Measurements from ENCODE around the gene CPA4.
"Not testable (repeated sequence)": the region's sequence is repeated elsewhere in the genome, so short reads cannot be mapped to it uniquely, and the experiment has no call there.

CPA4 gene

DNA sequence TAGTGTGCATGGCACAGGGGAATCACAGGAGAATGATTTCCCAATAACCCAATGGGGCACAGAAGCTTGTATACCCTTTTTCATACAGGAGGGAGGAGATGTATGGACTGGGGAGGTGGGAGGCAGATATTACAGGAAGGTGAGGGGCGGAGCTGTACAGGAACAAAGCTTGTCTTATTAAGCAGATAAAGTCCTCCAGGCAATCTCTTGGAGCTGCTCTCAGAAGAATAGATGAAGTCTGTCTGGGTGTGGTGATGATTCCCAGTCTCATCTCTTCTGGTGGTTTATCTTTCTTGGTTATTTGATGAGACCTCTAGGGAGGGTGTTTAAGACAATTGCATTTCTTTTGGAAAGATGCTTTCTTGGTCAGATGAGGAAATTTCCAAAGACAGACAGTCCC is 26.6 kb downstream of the CPA4 start:
- no peak overlapping the region for H3K27ac ChIP-seq (ENCODE audit: low read depth, low read length)
- H3K9me3 ChIP-seq (ENCODE audit: control insufficient read depth, insufficient read depth, low read length): no peaks in the 10 kb centered on the region
- H3K9me2 ChIP-seq (replicated peaks; ENCODE audit: control insufficient read depth, low read length): no peaks in the 10 kb centered on the region
- H3K79me2 ChIP-seq (ENCODE audit: control insufficient read depth, low read length): no peaks in the 10 kb centered on the region
- H3K36me3 ChIP-seq (ENCODE audit: control insufficient read depth, low read length): no peaks in the 10 kb centered on the region
- H3F3A ChIP-seq (ENCODE audit: control insufficient read depth, insufficient read depth): no peaks in the 10 kb centered on the region
- no peaks in the 10 kb centered on the region for H4K20me1 ChIP-seq (ENCODE audit: control insufficient read depth, insufficient read depth, low read depth, low read length)
- peaks cover 3% of the 10 kb centered on the region; the same call in 1 of the 2 replicates for H3K27me3 ChIP-seq (ENCODE audit: control insufficient read depth, low read length)
- H3K4me3 ChIP-seq (ENCODE audit: low read length): no peak overlapping the region
- TF ChIP-seq EZH2phosphoT487 (IDR thresholded peaks at IDR 0.05; ENCODE audit: borderline replicate concordance, low read length): no peak
- TF ChIP-seq, protein P1, sequence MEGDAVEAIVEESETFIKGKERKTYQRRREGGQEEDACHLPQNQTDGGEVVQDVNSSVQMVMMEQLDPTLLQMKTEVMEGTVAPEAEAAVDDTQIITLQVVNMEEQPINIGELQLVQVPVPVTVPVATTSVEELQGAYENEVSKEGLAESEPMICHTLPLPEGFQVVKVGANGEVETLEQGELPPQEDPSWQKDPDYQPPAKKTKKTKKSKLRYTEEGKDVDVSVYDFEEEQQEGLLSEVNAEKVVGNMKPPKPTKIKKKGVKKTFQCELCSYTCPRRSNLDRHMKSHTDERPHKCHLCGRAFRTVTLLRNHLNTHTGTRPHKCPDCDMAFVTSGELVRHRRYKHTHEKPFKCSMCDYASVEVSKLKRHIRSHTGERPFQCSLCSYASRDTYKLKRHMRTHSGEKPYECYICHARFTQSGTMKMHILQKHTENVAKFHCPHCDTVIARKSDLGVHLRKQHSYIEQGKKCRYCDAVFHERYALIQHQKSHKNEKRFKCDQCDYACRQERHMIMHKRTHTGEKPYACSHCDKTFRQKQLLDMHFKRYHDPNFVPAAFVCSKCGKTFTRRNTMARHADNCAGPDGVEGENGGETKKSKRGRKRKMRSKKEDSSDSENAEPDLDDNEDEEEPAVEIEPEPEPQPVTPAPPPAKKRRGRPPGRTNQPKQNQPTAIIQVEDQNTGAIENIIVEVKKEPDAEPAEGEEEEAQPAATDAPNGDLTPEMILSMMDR (IDR thresholded peaks at IDR 0.05; ENCODE audit: low read depth, low read length, poor library complexity, severe bottlenecking): no peak
- H3K4me2 ChIP-seq (ENCODE audit: low read length): no peak overlapping the region
- H3K4me1 ChIP-seq (ENCODE audit: control insufficient read depth, low read length): no peaks in the 10 kb centered on the region

DNA sequence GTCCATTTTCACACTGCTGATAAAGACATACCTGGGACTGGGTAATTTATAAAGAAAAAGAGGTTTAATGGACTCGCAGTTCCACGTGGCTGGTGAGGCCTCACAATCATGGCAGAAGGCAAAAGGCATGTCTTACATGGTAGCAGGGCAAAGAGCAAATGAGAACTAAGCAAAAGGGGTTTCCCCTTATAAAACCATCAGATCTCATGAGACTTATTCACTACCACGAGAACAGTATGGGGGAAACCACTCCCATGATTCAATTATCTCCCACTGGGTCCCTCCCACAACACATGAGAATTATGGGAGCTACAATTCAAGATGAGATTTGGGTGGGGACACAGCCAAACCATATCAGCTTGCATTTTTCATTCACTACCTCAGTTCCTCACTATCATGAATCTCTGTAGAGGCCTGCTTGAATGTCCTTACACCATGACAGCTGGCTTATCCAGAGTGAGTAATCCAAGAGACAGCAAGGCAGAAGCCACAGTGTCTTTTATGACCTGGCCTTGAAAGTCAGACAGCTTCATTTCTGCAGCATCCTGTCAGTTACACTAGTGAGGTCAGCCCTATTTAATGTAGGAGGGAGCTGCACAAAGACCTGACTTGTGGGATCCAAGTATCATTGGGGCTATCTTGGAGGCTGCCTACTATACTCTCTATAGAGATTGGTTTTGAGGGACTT is 28.7 kb downstream of the CPA4 start:
- not testable (repeated sequence) for H3K27me3 ChIP-seq (ENCODE audit: control insufficient read depth, low read length); H3K9me2 ChIP-seq (replicated peaks; ENCODE audit: control insufficient read depth, low read length); H3K27ac ChIP-seq (ENCODE audit: low read depth, low read length); H3K79me2 ChIP-seq (ENCODE audit: control insufficient read depth, low read length); H4K20me1 ChIP-seq (ENCODE audit: control insufficient read depth, insufficient read depth, low read depth, low read length); H3K9me3 ChIP-seq (ENCODE audit: control insufficient read depth, insufficient read depth, low read length); H3K36me3 ChIP-seq (ENCODE audit: control insufficient read depth, low read length); H3F3A ChIP-seq (ENCODE audit: control insufficient read depth, insufficient read depth); H3K4me2 ChIP-seq (ENCODE audit: low read length); H3K4me1 ChIP-seq (ENCODE audit: control insufficient read depth, low read length); H3K4me3 ChIP-seq (ENCODE audit: low read length)

DNA sequence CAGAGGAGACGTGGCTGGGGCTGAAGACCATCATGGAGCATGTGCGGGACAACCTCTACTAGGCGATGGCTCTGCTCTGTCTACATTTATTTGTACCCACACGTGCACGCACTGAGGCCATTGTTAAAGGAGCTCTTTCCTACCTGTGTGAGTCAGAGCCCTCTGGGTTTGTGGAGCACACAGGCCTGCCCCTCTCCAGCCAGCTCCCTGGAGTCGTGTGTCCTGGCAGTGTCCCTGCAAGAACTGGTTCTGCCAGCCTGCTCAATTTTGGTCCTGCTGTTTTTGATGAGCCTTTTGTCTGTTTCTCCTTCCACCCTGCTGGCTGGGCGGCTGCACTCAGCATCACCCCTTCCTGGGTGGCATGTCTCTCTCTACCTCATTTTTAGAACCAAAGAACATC is 29.7 kb downstream of the CPA4 start:
- Histone ChIP-seq H3K4me2 (ENCODE audit: low read length) (no peak overlapping the region), H3K4me1 (ENCODE audit: control insufficient read depth, low read length) (peaks cover 2% of the 10 kb centered on the region), H4K20me1 (ENCODE audit: control insufficient read depth, insufficient read depth, low read depth, low read length) (no peaks in the 10 kb centered on the region), H3K79me2 (ENCODE audit: control insufficient read depth, low read length) (no peaks in the 10 kb centered on the region), H3K27ac (ENCODE audit: low read depth, low read length) (no peak overlapping the region), H3K36me3 (ENCODE audit: control insufficient read depth, low read length) (no peaks in the 10 kb centered on the region), H3K4me3 (ENCODE audit: low read length) (no peak overlapping the region), H3F3A (ENCODE audit: control insufficient read depth, insufficient read depth) (no peaks in the 10 kb centered on the region), H3K9me2 (replicated peaks; ENCODE audit: control insufficient read depth, low read length) (no peaks in the 10 kb centered on the region), H3K9me3 (ENCODE audit: control insufficient read depth, insufficient read depth, low read length) (no peaks in the 10 kb centered on the region), H3K27me3 (ENCODE audit: control insufficient read depth, low read length) (no peaks in the 10 kb centered on the region)
- TF ChIP-seq, protein P1 (IDR thresholded peaks at IDR 0.05; ENCODE audit: low read depth, low read length, poor library complexity, severe bottlenecking): no peak
- TF ChIP-seq EZH2phosphoT487 (IDR thresholded peaks at IDR 0.05; ENCODE audit: borderline replicate concordance, low read length): no peak

DNA sequence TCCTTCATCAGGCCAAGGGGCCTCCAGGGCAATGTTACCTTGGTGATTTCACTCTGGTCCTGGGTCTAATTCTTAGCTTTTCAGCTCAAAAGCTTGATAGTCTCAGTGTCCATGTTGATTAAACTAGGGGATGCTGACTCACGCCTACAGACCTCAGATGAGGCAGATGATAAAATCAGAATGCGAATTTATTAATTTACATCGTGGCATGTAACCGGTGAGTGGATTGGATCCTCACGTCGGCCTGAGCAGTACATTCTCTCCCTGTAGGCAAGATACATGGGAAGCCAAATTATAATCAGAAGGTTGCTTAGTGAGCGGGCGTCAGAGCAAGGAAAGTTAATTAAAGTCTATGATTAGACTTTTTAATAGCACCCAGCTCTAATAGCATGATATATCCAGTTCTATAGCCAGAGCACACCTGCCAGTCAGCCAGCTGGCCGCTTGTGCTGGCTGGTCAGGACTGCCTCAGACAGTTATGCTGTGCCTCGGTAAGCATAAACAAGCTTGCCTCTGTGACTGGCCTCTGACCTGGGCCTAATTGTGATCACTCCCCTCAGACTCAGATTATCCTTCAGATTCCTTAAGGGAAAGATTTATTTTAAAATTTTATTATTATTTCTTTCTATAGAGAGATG is 31.5 kb downstream of the CPA4 start:
- H4K20me1 ChIP-seq (ENCODE audit: control insufficient read depth, insufficient read depth, low read depth, low read length): no peaks in the 10 kb centered on the region
- no peaks in the 10 kb centered on the region for H3K27me3 ChIP-seq (ENCODE audit: control insufficient read depth, low read length)
- TF ChIP-seq, protein P1 (IDR thresholded peaks at IDR 0.05; ENCODE audit: low read depth, low read length, poor library complexity, severe bottlenecking): no peak
- no peak for TF ChIP-seq EZH2phosphoT487 (IDR thresholded peaks at IDR 0.05; ENCODE audit: borderline replicate concordance, low read length)
- H3K36me3 ChIP-seq (ENCODE audit: control insufficient read depth, low read length): no peaks in the 10 kb centered on the region
- H3K4me1 ChIP-seq (ENCODE audit: control insufficient read depth, low read length): peaks cover 9% of the 10 kb centered on the region
- H3K4me3 ChIP-seq (ENCODE audit: low read length): no peak overlapping the region
- no peak overlapping the region for H3K27ac ChIP-seq (ENCODE audit: low read depth, low read length)
- H3F3A ChIP-seq (ENCODE audit: control insufficient read depth, insufficient read depth): no peaks in the 10 kb centered on the region
- no peak overlapping the region for H3K4me2 ChIP-seq (ENCODE audit: low read length)
- H3K9me2 ChIP-seq (replicated peaks; ENCODE audit: control insufficient read depth, low read length): no peaks in the 10 kb centered on the region
- no peaks in the 10 kb centered on the region for H3K79me2 ChIP-seq (ENCODE audit: control insufficient read depth, low read length)
- H3K9me3 ChIP-seq (ENCODE audit: control insufficient read depth, insufficient read depth, low read length): no peaks in the 10 kb centered on the region
